GM19239 (cell line): ENCODE results near the gene DDI2.
A peak's percentile ranks its signal among the peaks of the same experiment; 100 is the strongest.

Source experiments
- DNase-seq: peaks from one replicate; pipeline ENCODE4 v3.0.0; 2011; ENCODE audit warnings: low spot score; ENCODE audit not compliant: insufficient read length
- FAIRE-seq: peaks from 2 replicates; lab custom pipeline; 2011; peaks lifted over from hg19 to GRCh38; lab: Jason Lieb, UNC

Gene DDI2

GRCh38 chr1:15674386-15675159, 57.3 kb downstream of the DDI2 start:
- no peak for FAIRE-seq
- DNase-seq, result no peak

- DNase-seq, result no peak
- FAIRE-seq, result no peak
Observed at GRCh38 chr1:15676010-15676409, 58.8 kb downstream of the DDI2 start.

GRCh38 chr1:15676688-15677661, 59.7 kb downstream of the DDI2 start:
- no peak for DNase-seq
- FAIRE-seq, result no peak

DNA sequence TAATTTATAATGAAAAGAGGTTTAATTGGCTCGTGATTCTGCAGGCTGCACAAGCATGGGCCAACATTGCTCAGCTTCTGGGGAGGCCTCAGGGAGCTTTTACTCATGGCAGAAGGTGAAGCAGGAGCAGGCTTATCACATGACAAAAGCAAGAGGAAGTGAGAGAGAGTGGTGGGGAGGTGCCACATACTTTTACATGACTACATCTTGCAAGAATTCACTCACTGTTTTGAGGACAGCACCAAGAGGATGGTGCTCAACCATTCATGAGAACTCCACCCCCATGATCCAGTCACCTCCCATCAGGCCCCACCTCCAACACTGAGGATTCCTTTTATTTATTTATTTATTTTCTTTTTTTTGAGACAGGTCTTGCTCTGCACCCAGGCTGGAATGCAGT, 61.3 kb downstream of the DDI2 start:
- FAIRE-seq (peak; percentile 84), DNase-seq (no peak)

DNA sequence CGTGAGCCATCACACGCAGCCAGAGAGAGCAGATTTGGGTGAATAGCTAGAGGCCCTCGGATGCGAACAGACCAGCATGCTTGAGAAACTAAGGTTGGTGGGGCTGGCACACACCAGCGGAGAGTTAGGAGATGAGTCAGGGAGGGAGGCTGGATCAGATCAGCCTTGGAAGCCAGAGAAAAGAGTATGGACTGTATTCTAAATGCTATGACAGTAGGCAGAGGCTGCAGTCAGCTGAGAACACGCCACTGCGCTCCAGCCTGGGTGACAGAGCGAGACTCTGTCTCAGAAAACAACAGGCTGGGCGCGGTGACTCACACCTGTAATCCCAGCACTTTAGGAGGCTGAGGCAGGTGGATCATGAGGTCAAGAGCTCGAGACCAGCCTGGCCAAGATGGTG, 62.9 kb downstream of the DDI2 start:
- DNase-seq (no peak), FAIRE-seq (no peak)

DNA sequence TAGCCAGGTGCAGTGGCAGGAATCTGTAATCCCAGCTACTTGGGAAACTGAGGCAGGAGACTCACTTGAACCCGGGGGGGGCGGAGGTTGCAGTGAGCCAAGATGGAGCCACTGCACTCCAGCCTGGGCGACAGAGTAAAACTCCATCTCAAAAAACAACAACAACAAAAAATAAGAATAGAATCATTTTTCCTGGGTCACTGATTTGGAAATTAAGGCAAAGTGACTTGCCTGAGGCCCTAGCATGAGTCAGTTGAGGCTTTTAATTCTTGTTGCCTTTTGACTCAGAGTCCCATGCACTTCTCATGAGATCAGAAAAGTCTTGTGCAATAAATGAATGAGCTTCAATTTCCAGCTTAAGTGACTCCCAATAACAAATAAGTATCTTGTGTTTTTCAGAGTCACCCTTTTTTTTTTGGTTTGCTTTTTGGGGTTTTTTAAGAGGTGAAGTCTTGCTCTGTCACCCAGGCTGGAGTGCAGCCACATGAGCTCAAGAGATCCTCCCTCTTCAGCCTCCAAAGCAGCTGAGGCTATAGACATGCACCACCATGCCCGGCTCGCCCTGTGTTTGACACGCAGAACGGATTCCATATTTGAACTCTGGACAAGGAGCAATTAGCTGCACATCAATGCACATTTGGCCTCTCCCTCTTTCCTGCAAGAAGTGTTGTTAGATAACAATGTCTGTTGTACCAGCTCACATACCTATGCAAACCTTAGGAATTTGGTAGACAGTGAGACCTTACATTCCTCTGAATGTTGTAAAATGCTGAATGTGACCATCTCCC, 63.5 kb downstream of the DDI2 start:
- FAIRE-seq, result peak; percentile 44

DNA sequence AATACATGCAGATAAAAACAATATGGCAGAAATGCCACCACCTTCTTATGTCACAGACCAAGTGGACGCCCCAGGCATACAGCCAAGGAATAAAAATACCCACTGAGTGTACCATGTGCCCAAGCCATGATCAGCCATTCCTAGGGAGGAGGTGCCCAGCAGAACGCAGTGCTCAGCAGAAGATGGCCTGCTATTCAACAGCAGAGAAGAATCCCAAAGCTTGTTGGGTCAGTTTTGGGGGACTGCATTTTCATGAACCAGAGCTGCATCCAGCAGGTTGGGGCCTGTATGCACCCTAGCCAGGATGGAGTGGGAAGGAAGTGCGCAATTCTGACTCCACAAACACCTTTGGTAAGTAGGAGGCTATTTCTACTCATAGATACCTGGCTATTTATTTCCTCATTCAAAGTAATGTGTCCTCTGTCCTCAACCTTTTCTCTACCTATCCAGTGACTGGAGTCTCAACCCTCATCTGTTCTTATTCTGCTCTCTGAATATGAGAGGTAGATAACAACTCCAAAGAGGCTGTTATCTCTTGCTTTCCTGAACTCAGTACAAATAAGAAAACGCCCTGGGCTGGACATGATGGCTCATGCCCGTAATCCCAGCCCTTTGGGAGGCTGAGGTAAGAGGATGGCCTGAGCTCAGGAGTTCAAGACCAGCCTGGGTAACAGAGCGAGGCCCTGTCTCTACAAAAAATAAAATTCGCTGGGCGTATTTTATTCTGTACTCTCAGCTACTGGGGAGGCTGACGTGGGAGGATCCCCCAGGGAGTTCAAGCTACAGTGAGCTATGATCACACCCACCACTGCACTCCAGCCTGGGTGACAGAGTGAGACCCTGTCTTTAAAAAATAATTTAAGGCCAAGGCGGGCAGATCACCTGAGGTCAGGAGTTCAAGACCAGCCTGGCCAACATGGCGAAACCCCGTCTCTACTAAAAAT, 64.4 kb downstream of the DDI2 start:
- FAIRE-seq, result no peak
- DNase-seq, result no peak

More for the DNA sequence above, 63.5 kb downstream of the DDI2 start:
- no peak for DNase-seq

GRCh38 chr1:15682936-15683341, 65.7 kb downstream of the DDI2 start:
- FAIRE-seq (no peak), DNase-seq (no peak)

GRCh38 chr1:15683345-15684039, 66.2 kb downstream of the DDI2 start:
- FAIRE-seq (no peak), DNase-seq (no peak)

- FAIRE-seq (no peak), DNase-seq (peak; percentile 84)
Observed at GRCh38 chr1:15684042-15684461, 66.8 kb downstream of the DDI2 start, which contains the start of gene PLEKHM2. Gene PLEKHM2, plus strand, starts transcription at chr1:15684320. Its CDS starts 239 bp downstream, at chr1:15684559.

DNA sequence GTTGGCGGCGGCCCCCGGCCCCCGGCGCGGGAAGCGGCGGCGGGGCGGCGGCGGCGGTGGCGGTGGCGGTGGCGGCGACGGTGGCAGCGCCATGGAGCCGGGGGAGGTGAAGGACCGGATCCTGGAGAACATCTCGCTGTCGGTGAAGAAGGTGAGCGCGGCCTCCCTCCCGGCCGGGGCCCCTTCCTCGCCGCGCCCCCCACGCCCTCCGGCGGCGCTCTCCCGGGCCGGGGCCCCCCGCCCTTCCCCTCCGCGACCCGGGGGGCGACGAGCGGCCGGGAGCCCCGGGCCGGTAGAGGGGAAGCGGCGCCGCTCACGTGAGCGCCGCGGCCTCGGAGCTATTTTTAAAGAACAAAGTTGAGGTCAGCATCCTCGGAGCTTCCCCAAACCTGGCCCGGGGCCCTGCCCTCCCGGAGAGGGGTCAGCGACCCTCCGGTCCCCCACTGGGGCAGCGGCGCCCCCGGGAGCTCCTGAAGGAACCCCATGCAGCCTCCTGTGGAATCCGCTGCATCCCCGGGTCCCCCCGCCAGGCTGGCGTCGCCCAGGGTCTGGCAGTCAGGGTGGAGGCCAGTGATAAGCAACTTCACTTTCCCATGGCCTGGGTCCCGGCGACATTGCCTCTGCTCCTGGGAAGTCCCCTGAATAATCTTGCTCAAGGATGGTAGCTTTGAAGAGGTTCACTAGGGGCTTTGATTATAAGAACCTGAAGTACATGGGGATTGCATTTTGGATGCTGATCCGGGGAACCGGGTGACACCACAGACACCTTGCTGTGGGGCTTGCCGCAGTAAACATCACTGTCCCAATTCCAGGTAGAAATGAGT, 67.4 kb downstream of the DDI2 start:
- peak; percentile 82 for FAIRE-seq
- DNase-seq, result peak; percentile 59

DNA sequence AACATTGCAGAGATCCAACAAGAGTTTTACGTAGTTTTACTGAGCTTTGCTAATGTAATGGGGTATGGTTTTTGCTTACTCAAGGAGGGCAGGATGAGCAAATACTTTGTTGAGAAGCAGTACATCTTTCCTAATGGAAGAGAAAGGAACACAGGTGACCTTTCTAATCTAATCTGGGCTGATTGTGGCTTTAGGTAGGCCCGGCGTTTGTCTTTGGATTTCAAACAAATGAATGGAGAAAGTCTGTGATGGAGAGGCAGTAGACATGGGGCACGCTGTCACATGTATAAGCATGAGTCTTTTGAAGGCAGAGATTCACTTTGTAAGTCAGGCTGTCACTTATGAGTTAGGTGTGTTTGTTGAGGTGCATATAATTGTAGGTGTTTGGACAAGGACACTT, 68.6 kb downstream of the DDI2 start:
- DNase-seq (no peak), FAIRE-seq (peak; percentile 23)

GRCh38 chr1:15687446-15687845, 70.2 kb downstream of the DDI2 start:
- FAIRE-seq, result no peak
- DNase-seq, result no peak

DNA sequence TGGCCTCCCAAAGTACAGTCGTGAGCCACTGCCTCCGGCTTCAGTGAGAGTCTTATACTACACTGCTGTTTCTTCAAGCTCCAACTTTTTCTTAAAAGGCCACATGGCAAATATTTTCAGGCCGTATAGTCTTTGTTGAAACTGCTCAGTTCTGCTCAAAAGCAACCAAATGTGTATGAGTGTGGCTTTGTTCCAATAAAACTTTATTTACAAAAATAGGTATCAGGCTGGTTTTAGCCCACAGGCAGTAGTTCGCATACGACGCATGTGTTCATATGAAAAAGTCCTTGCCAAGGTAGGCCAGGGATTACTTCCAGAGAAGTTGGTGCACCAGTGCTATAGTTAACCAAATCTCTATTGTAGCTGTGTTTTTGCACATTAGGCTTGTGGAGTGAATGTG, 73.1 kb downstream of the DDI2 start:
- DNase-seq (no peak), FAIRE-seq (no peak)

DNA sequence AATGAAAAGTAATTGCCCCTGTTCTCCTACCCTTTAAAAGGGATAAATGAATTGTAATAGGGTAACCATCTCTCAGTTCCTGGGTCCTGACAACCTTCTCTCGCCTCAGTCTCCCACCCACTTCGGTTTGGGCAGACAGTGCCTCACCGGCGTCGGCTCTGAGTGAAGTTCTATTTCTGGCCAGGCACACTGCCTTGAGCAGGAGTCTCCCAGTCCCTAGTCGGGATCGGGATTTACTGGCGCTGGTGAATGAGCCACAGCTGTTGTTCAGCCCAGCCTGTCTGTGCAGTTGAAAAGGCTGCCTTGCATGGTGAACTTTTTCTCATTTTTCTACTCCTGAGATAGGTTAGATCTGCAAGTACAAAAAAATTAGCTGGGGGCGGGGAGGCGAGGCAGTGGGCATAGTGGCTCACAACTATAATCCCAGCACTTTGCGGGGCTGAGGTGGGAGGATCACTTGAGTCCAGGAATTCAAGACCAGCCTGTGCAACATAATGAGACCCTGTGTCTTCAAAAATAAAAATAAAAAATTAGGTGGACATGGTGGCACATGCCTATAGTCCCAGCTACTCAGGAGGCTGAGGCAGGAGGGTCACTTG, 74.3 kb downstream of the DDI2 start:
- no peak for DNase-seq
- FAIRE-seq, result no peak

- DNase-seq, result no peak
- no peak for FAIRE-seq
Observed at GRCh38 chr1:15692121-15692682, 74.9 kb downstream of the DDI2 start.

DNA sequence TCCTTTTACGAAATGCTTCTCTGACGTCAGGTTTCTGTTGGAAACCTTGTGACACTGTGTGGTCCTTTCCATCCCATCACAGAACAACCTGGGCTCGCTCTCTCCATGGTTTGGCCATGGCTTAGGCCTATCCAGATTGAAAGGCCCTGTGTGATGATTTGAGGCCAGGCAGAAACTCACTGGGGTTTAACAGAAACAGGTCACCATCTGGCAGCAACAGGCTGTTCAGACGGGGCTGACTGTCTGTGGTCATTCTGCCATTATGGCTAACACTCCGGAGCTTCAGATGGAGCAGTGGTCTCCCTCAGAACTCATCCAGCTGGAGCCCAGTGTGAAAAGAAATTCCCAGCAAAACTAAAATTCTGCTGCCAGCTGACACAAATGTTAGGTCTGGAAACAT, 76.1 kb downstream of the DDI2 start:
- DNase-seq, result no peak
- FAIRE-seq, result no peak
